Measurements from ENCODE around the gene FOXP1.

- no peak for TF ChIP-seq POLR2A (IDR thresholded peaks at IDR 0.05; ENCODE audit: low read depth, low read length)
- TF ChIP-seq POLR2AphosphoS5 (IDR thresholded peaks at IDR 0.05; ENCODE audit: low read depth, low read length), result no peak
- TF ChIP-seq TAF1 (IDR thresholded peaks at IDR 0.05; ENCODE audit: borderline replicate concordance, low read depth, low read length), result no peak
These were observed 619.9 kb downstream of the FOXP1 start for GRCh38 chr3:70963431-70964275.

Data from GM12892 (cell line).